Activated T-helper 1 cell treated with anti-CD3 and anti-CD28 coated beads, Interleukin-2, amount 50 U/mL, for 16 hours (primary cell): ENCODE data around the gene WAPL.

Experiments
- DNase-seq, 2 donors: peaks; one replicate each; pipeline ENCODE4 v3.0.0-alpha.2; 2020; ENCODE audit warnings: low read depth in 1 of 2, low spot score in 1 of 2

Gene WAPL

DNA sequence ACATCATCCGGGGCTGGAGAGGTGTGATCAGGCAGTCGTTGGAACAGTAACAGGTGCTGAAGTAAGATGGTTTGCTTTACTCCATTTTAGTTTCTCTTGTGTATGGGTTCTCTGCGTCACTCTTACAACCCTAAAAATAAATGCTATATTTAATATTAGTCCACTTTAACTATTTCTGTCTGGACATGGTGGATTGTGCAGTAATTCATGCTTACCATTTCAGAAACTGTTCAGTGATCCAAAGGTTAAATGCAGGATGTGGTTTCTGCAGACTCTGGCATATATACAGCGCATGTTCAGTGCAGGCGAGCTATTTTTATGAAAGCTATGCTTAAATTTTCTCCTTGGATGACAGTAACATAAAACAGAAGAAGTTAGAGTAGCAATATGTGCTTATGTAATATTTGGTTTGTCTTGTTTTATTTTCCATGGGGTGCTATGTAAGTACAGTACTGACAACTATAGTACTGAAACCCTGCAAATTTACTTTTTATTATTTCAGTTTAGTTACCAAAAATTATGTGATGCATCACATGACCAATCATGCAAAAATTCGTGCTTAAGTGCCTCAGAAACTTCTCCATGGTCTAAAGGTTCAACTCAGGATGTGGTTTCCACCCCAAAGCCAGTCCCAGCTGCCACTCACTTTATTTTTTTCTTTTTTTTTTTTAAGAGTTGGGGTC lies 108.4 kb downstream of the WAPL start:
- DNase-seq: no peak

DNA sequence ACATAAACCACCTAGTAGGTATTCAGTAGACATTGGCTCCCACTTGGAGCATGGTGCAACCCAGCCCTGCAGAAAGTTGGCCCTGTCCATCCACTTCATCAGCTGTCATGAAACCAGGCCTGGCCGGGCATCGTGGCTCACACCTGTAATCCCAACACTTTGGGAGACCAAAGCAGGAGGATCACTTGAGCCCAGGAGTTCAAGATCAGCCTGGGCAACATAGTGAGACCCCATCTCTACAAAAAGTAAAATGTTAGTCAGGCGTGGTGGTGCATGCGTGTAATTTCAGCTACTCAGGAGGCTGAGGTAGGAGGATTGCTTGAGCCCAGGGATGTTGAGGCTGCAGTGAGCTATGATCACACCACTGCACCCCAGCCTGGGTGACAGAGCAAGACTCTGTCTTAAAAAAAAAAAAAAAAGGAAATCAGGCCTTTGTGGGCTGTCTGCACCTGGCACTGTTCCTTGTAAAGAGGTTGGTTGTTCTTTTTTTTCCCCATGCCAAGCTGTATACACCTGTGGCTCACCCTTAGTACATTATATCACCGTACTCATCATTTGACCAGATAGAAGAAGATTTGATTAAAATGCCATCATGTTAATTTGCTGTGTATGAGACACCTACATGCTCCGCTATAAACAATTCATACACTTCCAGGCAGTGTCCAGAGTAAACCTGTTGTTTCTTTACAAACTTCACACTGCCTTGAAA lies 109.6 kb downstream of the WAPL start:
- DNase-seq: no peak

DNA sequence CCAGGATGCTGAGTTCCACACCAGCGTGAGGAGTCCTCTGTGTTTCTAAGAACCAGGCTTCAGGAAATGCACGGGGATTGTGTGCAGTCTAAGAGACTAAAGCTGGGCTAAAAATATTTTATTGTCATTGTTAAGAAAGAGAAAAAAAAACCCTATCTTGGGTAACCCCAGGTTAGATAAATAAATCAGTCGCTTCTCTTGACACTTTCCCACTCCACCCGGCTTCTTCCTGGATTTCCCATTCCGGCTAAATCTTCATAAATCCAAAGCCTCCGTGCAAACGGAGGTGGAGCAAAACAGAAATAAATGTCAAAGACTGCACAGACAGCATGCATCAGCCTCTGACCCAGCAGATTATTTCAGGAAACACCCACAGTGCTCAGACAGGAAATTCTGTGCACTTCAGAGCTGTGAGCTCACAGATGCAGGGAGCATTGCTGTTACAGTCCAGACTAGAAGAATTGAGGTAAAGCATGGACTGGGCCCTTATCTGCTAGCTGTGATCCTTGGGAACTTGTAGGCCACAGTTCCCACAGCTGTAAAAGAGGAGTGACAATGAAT lies 110.2 kb downstream of the WAPL start:
- DNase-seq: no peak

DNA sequence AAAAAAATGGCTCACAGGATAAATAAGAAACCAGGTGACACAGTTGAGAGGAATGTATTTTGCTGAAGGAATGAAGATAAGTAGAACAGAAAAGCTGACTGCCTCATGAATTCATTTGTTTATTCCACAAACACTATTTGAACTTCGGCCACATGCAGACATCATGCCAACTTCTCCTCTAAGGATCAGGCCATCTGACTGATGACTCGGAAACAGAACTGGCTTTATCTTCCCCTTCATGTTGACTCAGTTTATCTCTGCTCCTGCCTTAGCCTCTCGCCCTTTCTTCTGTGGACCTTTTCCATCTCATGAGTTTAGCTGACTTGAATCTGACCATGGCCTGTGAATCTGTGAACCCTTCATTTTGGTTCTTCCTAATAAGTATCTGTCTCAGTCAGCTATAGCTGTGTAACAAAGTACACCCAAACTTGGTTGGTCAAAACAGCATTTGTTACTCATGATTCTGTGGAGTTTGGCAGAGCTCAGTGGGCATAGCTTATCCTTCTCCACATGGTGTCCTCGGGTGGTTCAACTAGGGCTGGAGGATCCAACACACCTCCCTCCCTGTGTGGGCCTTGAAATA lies 111.0 kb downstream of the WAPL start:
- DNase-seq: no peak

DNA sequence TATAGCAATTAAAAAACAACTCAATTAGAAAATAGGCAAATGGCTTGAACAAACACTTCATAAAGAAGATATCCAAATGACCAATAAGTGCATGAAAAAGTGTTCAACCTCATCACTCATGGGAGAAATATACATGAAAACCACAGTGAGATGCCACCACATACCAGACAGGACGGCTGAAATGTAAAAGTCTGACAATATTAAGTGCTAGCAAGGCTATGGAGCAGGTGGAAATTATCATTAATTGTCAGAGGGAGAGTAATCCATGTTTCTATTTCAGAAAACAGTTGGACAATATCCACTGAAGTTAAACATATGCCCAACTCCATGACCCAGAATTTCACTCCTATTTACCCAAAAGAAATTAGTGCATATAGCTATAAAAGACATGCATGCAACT lies 112.4 kb downstream of the WAPL start:
- no peak for DNase-seq

DNA sequence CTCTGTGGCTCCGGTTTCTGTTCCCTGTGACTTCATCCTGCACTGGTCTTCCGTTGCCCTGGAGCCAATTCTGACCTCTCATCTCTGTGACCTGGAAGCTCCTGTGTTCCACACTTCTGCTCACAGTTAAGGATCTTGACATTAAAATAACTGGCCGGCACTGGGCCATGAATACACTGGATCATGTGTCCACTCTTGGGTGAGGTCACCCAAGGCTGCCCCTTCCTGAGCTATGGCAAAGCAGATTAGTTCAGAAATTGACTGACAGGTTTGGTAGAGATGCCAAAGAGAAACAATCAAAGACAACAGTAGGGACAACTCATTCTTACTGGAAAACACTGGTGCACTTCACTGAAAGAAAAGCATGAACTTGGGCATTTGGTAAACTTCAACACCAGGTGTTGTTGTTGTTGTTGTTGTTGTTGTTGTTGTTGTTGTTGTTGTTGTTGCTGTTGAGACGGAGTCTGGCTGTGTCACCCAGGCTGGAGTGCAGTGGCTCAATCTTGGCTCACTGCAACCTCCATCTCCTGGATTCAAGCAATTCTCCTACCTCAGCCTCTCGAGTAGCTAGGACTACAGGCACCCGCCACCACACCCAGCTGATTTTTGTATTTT lies 118.3 kb downstream of the WAPL start:
- no peak for DNase-seq

DNA sequence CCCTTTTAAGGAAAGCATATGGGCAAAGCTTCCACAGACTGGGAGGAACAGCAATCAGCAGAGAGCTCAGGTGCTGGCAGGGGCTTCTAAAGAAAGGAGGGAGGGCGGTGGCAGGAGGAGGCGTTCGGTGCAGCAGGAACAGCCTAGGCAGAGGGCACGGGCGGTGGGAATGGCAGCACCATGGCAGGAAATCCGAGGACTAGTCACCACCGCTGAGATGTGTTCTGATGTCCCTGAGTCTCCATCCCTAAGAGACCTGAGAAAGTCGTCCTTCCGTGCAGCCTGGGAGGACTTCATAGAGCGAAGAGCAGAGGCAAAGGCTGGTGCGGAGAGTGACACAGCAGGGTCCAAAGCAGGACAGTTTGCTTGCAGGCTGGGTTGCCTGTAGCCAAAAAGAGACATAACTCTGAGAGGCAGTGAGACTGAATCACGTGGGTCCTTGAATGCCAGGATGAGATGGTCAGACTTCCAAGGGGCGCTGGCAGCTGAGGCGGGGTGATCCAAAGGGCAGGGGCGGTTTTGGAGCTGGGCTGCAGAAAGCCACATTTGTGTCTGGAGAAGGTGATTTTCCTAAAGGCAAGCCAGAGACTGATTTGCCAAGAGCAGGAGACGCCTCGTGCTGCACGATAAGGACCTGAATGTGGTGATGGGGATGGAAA lies 119.2 kb downstream of the WAPL start:
- no peak for DNase-seq

DNA sequence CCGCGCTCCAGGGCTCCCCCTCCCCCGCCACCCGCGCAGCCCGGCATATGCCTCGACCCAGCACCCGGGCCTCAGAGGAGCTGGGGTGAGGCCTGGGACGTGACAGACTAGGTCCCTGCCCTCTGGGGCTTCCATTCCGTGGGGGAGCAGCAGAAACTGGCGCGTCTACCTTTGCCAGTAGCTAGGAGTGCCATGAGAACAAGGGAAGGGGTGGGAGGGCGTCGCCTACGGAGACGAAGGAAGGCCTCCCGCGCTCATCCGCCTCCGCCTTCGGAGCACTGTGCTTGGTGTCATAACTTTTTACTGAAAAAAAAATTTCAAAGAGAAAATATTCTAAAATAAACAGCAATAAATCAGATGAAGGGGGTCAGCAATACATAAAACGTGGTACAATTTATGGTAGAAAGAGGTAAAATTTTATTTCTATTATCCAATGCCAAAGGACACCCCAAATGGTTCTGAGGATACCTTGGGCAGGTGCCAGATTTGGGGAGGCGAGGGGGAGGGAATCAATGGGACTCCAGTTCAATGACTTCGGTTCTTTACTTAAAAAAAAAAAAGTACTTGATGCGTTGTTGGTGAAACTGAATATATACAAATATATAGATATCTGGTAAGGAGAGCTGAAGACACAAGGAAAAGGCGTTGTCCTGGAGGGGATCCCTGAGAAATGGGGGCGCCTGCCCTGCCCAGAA lies 119.9 kb downstream of the WAPL start:
- no peak for DNase-seq

DNA sequence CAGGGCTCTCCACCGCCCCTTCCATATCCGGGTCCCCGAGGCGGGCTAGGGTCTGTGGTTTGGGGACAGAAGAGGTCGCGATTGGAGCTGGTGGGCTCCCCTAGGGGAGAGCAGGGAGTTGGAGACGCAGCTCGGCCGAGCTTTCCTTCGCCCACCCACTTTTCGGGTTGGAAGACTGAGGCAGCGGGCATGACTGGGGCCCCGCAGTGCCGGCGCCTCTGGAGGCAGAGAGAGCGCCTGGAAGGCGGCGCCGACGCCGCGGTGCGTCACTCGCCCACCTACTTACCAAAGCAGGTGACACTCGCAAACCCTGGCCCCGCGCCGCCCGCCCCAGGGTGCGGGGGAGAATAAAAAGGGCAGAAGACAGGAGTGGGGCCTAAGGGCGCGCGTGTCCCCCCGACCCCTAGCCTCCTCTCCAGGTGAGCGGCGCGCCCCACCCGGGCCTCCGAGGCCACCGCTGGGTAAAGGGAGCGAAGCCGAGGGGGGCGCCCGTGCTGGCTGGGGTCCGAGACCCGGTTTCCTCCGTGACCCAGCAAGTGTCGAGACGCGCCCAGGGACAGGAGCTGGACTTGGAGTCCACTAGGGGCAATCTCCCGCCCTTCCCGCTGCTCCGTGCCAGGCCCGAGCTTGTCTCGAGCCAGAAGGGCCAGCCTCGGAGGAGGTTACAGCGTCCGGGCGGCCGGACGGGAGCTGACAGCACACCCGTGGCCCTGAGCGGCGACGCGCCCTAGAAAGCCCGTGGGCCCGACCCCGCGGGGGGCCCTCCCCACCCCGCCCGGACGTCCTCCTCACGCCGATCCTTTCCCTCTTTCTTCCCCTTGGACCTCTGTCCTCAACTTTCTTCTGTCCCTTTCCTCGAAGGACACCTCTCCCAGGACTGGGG lies 120.6 kb downstream of the WAPL start:
- DNase-seq: peak; percentile 41 to 66

DNA sequence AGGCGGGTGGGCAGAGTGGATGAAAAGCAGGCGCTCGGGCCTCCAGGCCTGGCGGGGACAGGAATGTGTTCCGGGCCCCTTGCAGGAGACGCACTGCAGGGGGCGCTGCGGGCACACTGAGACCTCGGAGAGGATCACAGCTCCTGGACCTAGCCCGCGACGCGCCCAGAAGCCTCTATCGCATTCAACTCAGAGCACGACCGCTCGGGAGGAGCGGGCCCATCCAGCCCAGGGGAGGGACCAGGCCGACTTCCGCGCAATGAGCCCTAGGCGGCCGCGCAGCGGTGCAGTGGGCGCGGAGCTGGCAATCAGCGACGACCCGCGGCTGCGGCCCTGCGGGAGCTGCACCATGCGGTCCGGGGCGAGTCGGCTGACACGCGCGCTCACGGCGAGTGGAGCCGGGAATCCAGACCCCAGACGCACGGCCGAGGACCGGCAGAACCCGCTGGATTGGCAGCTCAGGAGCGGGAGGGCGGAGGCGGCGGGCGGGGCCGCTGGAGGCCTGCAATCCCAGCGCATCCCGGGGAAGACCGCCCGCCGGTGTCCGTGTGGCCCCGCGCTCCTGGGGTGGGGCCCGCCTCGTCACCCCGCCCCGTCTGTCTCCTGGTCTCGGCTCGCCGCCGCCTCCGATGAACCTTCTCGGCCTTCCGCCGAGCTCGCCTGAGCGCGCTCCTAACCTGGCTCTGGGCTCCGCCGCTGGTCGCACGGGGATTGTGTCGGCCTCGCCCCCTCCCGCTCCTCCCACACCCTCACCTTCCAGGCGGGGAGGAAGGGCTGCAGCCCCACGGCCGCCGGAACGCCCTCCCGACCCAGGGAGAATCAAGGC lies 121.5 kb downstream of the WAPL start:
- DNase-seq: peak; percentile 89 to 94

DNA sequence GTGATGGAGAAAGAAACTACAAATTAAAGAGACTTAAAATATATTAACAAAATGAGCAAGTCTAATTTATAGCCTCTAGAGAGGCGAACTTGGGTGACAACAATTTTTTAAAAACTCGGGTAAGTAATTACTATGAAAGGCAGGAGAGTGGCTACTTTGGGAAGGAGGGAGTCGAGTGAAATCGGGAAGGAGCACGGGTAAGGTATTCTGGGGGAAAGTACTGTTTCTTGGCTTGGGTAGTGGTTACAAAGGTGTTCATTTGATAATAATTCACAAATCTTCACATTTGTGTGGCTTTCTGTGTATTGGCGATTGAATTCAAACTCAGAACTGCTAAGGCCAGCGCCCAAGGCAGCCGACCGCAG lies 122.1 kb downstream of the WAPL start:
- no peak for DNase-seq

DNA sequence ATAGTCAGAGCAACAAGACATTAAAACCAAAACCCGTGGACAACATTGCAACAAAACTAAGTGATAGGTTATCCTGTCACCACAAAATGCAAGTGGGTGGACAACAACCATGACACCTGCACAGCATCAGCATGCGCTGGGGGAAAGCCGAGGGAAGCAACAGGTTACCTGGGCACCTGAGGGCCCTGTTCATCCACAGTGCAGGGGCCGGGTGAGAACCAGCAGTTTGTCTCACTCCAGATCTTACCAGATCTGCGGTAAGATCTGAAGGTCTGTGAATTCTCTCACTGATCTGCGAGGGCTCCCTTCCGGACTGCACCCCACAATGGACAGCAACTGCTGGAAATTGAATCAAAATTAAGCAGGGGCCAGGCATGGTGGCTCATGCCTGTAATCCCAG lies 124.5 kb downstream of the WAPL start:
- DNase-seq: no peak

DNA sequence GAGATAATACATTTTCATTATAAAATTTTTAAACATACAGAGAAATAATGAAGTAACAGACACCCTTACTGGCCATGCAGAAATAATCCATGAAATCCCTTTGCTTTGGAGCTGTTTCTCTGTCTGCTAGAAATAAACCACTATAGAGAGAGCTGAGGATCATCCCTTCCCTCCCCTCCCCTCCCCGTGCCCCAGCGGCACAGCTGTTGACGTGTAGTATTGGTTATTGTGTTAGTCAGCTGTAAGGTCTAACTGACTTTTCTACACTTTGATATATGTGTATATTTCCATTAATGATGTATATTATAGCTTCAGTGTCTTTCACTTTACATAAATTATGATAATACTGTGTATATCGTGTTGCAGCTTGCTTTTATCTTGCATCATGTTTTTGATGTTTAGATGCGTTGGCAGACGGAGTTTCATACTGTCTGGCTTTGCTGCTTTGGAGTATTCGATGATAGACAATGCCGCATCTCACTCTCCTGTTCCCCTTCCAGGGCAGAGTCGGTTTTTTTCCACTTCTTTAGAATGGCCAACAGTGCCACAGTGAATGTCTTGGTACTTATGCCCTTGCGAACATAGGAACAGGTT lies 127.6 kb downstream of the WAPL start:
- no peak for DNase-seq

DNA sequence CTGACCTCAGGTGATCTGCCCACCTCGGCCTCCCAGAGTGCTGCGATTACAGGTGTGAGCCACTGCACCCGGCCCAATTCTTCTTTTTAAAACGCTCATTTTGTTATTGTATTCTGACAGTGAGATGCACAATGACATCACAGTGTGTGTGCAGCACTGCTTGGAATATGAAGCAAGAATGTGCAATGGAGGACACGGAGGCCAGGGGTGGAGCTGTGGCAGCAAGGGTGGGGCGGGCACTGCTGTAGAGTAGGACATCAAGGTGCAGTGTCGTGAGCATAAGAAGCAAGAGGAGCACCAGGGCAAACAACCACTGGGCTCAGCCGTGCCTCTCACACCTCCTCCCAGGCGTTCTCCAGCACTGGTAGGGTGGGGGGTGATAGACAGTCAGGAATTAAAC lies 128.2 kb downstream of the WAPL start:
- DNase-seq: no peak

DNA sequence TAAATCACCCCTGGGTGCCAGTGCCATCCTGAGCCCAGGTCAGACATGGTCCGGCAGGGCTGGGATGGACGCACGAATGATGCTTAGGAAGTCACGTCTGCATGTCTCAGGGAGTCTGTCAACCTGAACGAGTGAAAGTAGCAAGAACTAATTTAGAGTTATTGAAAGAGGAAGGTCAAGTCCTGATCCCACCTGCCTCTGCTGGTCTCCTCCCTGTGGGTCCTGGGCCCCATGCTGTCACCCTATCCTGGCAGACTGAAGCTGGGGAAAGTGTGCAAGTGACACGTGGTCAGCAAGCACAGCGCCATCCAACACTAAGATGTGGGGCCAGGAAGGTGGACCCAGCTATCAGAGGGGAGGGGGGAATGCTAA lies 128.9 kb downstream of the WAPL start:
- no peak for DNase-seq

DNA sequence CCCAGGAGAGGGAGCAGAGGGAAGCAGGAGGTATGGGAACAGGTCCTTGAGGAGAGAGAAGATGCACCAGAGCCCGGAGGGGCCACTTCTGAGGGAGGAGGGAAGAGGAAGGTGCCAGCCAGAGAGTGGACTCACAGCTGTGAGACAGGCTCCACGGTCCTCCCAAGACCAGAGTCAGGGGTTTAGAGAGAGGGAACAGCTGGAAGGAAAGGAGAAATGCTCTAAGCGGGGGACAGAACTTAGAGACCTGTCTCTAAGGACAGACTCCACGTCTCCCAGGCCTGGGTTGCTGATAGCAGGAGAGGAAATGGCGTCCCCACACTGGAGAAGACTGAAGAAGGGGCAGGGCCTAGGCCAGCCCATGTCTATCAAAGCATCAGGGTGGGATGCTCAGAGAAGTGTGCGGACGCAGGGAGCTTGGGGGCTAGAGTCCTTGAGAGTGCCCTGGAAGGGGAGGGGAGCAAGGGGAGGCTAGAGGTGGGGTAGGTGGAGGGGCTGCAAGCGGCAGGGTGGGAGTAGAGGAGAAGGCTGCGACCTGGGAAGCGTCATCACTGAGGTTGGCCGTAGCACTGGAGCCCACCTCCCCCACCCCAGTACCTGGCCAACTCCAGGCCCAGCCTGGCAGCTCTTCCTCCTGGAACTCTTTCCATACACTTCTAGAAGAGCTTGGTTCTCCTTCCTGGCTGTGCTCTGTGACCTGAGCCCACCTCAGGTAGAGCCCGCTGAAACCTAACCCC lies 129.4 kb downstream of the WAPL start:
- DNase-seq: no peak

DNA sequence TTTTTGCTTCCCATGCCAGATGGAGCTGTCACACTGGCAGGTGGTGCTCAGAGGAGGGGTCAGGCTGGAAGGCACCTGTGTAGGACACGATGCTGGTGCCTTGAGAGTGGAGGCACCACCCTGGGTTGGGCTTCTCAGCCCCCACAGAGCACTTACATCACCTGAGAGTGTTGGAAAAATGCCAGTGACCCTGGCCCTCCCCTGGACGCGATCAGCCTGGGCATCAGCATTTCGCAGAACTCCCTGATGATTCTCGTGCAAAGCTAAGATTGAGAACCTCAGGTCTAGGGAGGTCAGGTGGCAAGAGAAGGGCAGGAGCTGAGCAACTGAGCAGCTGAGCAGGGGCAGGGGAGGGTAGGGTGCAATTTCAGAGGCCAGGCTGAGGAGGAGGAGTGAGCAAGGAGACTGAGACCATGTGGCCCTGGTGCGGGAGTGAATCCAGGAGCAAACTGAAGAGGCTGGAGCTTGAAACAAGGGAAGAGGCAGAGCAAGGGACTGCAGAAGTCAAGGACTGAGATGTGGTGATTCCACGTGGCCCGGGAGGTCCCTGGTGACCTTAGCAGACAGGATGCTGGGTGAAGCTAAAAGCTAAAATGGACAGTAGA lies 130.3 kb downstream of the WAPL start:
- no peak for DNase-seq
